Lower leg skin (tissue), 3 donors: ENCODE results near the gene NTM.

Source experiments
- CTCF ChIP-seq, 3 donors: fragments of 450-650 bp; IDR thresholded peaks; one replicate each; pipeline ENCODE4 v1.5.1; 2016; ENCODE audit warnings: antibody characterized with exemption in 3 of 3, mild to moderate bottlenecking in 3 of 3, moderate library complexity in 2 of 3
- POLR2A ChIP-seq, 2 donors: fragments of 450-650 bp; IDR thresholded peaks; one replicate each; pipeline ENCODE4 v1.6.1; 2016 to 2017; ENCODE audit warnings: antibody characterized with exemption in 2 of 2, mild to moderate bottlenecking in 1 of 2, moderate library complexity in 1 of 2

GRCh38 chr11:132037956-132038355 lies 667.5 kb downstream of the NTM start:
- TF ChIP-seq CTCF (IDR thresholded peaks at IDR 0.05) (no peak), POLR2A (IDR thresholded peaks at IDR 0.05) (no peak)
